Caco-2 (cell line): ENCODE data around the gene LIPN. TPM values are rescaled to one million over a fixed set of nuclear protein-coding genes. Genes with fewer than 3 reads are reported as not detected.

Experiments used
- BruUV-seq: library from RNA; stranded (reverse); fragments of 400-500 nt; replicated peaks from 2 replicates; lab custom pipeline; 2021; lab: Mats Ljungman, UMichigan
- CTCF ChIA-PET: fragments of 300-600 bp; sonication (Branson Sonifier 250); formaldehyde crosslinking; loops from one replicate; lab custom pipeline; 2022; ENCODE audit warnings: antibody characterized with exemption; lab: Charles Lee
- POLR2A ChIA-PET: fragments of 300-600 bp; sonication (Branson Sonifier 250); formaldehyde crosslinking; loops from one replicate; lab custom pipeline; 2022; ENCODE audit warnings: antibody characterized with exemption; lab: Charles Lee
- DNase-seq, 2 experiments: peaks; one replicate each; pipeline versions ENCODE4 v3.0.0 to v3.0.0-alpha.2; 2020 to 2022
- H3K27me3 ChIP-seq: replicated peaks from 2 replicates; pipeline ENCODE4 v1.6.0; 2011; ENCODE audit warnings: low read length; ENCODE audit not compliant: control insufficient read depth, insufficient read depth
- H3K36me3 ChIP-seq: 2 replicates; pipeline ENCODE4 v1.5.1; 2011; ENCODE audit warnings: low read length; ENCODE audit not compliant: control insufficient read depth, insufficient read depth
- H3K4me1 ChIP-seq: fragments of 250-450 bp; sonication (Bioruptor Pico); 2 replicates; pipeline ENCODE4 v1.5.1; 2020; ENCODE audit warnings: mild to moderate bottlenecking
- H3K4me3 ChIP-seq: 2 replicates; pipeline ENCODE4 v1.5.1; 2011; ENCODE audit warnings: low read depth, mild to moderate bottlenecking, control low read depth, low read length
- H3K9me3 ChIP-seq: fragments of 250-450 bp; sonication (Bioruptor Pico); 2 replicates; pipeline ENCODE4 v1.5.1; 2020; ENCODE audit warnings: mild to moderate bottlenecking, moderate library complexity
- H3K27ac Mint-ChIP-seq: one replicate; pipeline ENCODE4 v1.8.0; 2022; ENCODE audit warnings: mixed read lengths; ENCODE audit not compliant: unreplicated experiment
- H3K27me3 Mint-ChIP-seq: one replicate; pipeline ENCODE4 v1.8.0; 2022; ENCODE audit warnings: mixed read lengths; ENCODE audit not compliant: insufficient read depth, unreplicated experiment
- H3K36me3 Mint-ChIP-seq: one replicate; pipeline ENCODE4 v1.8.0; 2022; ENCODE audit warnings: mild to moderate bottlenecking, mixed read lengths; ENCODE audit not compliant: insufficient read depth, unreplicated experiment
- H3K4me1 Mint-ChIP-seq: one replicate; pipeline ENCODE4 v1.8.0; 2022; ENCODE audit warnings: low read depth, mixed read lengths; ENCODE audit not compliant: unreplicated experiment
- H3K4me3 Mint-ChIP-seq: one replicate; pipeline ENCODE4 v1.8.0; 2022; ENCODE audit warnings: mild to moderate bottlenecking, moderate library complexity, mixed read lengths; ENCODE audit not compliant: unreplicated experiment
- H3K9me3 Mint-ChIP-seq: one replicate; pipeline ENCODE4 v1.8.0; 2022; ENCODE audit warnings: mixed read lengths; ENCODE audit not compliant: unreplicated experiment
- intact Hi-C: fragments of 100-400 bp; cut with micrococcal nuclease; formaldehyde crosslinking; loops from one replicate; pipeline ENCODE4 v1.10.0; 2022; ENCODE audit not compliant: unreplicated experiment
- total RNA-seq: library from RNA; stranded (reverse); gene quantifications from 2 replicates; pipeline ENCODE4 v1.2.3, GENCODE V29; 2022
- TF ChIP-seq, protein P1 (sequence below), 2 experiments: fragments of 200-600 bp in 1 of 2; IDR thresholded peaks; 1 replicate in 1 of 2; 2 replicates in 1 of 2; pipeline versions ENCODE4 v1.5.1 to v1.8.0; 2011 to 2022; ENCODE audit warnings: antibody characterized with exemption in 1 of 2, control low read depth in 1 of 2, inconsistent platforms in 1 of 2, low read depth in 1 of 2, low read length in 1 of 2, mild to moderate bottlenecking in 1 of 2, moderate library complexity in 1 of 2; ENCODE audit not compliant: insufficient read depth in 1 of 2, severe bottlenecking in 1 of 2, unreplicated experiment in 1 of 2

LIPN gene
- total RNA-seq, 1 experiment from 2014 or later, result not detected

DNA sequence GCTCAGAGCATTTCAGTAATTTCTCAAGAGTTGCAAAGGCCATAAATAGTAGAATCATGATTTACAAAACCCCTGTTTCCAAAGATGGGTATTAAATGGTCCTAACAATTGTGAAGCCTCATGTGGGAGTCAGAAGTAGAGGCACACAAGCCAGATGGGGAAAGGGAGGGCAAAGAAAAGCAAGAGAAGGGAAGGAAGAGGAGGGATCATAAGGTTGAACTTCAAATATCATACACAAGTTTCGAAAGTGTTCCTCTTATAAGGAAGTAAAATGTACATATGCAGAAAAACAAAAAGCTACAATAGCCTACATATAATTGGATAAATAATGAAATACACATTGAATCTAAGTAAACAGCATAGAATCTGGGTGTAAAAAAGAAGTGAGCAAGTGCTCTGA is 6.0 kb downstream of the LIPN start:
- no peaks in the 10 kb centered on the region for H3K4me1 Mint-ChIP-seq
- intact Hi-C loops, result no loop called here
- no peaks in the 10 kb centered on the region for H3K4me1 ChIP-seq
- no peaks in the 10 kb centered on the region for H3K27me3 ChIP-seq
- H3K36me3 ChIP-seq, result no peaks in the 10 kb centered on the region
- ChIA-PET POLR2A (no interaction called here), CTCF (no interaction called here)
- TF ChIP-seq, protein P1, sequence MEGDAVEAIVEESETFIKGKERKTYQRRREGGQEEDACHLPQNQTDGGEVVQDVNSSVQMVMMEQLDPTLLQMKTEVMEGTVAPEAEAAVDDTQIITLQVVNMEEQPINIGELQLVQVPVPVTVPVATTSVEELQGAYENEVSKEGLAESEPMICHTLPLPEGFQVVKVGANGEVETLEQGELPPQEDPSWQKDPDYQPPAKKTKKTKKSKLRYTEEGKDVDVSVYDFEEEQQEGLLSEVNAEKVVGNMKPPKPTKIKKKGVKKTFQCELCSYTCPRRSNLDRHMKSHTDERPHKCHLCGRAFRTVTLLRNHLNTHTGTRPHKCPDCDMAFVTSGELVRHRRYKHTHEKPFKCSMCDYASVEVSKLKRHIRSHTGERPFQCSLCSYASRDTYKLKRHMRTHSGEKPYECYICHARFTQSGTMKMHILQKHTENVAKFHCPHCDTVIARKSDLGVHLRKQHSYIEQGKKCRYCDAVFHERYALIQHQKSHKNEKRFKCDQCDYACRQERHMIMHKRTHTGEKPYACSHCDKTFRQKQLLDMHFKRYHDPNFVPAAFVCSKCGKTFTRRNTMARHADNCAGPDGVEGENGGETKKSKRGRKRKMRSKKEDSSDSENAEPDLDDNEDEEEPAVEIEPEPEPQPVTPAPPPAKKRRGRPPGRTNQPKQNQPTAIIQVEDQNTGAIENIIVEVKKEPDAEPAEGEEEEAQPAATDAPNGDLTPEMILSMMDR (IDR thresholded peaks at IDR 0.05; ENCODE audit: insufficient read depth in 1 of 2, low read depth in 1 of 2, low read length in 1 of 2, severe bottlenecking in 1 of 2, unreplicated experiment in 1 of 2), result no peak
- no peak overlapping the region for H3K4me3 Mint-ChIP-seq
- no peak for DNase-seq
- no peaks in the 10 kb centered on the region for H3K27me3 Mint-ChIP-seq
- H3K9me3 Mint-ChIP-seq, result no peaks in the 10 kb centered on the region
- H3K36me3 Mint-ChIP-seq, result no peaks in the 10 kb centered on the region
- BruUV-seq, result no TSS peak
- no peaks in the 10 kb centered on the region for H3K9me3 ChIP-seq
- no peak overlapping the region for H3K27ac Mint-ChIP-seq
- H3K4me3 ChIP-seq, result no peak overlapping the region

DNA sequence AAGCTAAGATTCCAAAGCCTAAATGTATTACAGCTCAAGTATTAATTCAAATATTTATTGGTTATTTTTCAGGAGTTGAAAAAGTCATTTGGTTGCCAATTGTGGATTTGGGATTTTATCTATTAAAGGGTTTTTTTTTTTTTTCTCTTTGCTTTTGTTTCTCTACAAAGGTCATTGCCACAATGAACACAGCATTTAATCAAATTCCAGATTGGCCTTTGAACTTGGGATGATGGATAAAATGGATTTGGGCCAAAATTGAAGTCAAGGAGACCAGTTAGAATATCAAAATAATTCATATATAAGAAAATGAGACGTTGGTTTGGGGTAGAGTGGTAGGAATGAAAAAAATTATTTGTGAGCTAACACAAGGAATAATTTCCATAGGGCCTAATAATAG is 9.6 kb downstream of the LIPN start:
- BruUV-seq, result no TSS peak
- H3K27ac Mint-ChIP-seq, result no peak overlapping the region
- TF ChIP-seq, protein P1 (IDR thresholded peaks at IDR 0.05; ENCODE audit: insufficient read depth in 1 of 2, low read depth in 1 of 2, low read length in 1 of 2, severe bottlenecking in 1 of 2, unreplicated experiment in 1 of 2), result no peak
- ChIA-PET CTCF (no interaction called here), POLR2A (no interaction called here)
- H3K4me1 ChIP-seq, result no peaks in the 10 kb centered on the region
- H3K27me3 Mint-ChIP-seq, result no peaks in the 10 kb centered on the region
- no peaks in the 10 kb centered on the region for H3K4me1 Mint-ChIP-seq
- DNase-seq, result no peak
- no peak overlapping the region for H3K4me3 Mint-ChIP-seq
- no peaks in the 10 kb centered on the region for H3K36me3 Mint-ChIP-seq
- H3K9me3 Mint-ChIP-seq, result no peaks in the 10 kb centered on the region
- H3K4me3 ChIP-seq, result no peak overlapping the region
- no peaks in the 10 kb centered on the region for H3K9me3 ChIP-seq
- H3K36me3 ChIP-seq, result no peaks in the 10 kb centered on the region
- intact Hi-C loops, result no loop called here
- H3K27me3 ChIP-seq, result no peaks in the 10 kb centered on the region

DNA sequence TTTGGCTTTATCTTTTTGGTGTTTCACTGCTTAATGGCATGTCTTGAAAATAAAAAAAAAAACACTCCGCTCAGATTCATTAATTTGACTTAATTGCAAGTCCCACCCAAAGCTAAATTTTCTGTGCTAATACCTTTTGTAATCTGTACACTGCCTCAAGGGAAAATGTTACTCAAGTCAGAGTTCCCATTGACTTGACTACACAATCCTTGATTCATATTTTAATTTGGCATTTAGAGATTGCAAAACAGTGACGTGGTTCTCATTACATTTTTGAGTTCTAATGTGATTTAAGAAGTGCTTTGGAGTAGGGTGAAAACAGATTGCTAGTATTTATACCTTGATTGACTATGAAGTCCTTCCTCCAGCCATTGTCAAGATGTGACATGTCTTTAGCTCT is 21.4 kb downstream of the LIPN start:
- peaks cover 9% of the 10 kb centered on the region for H3K27me3 Mint-ChIP-seq
- DNase-seq, result no peak
- TF ChIP-seq, protein P1 (IDR thresholded peaks at IDR 0.05; ENCODE audit: insufficient read depth in 1 of 2, low read depth in 1 of 2, low read length in 1 of 2, severe bottlenecking in 1 of 2, unreplicated experiment in 1 of 2), result no peak
- no peaks in the 10 kb centered on the region for H3K36me3 ChIP-seq
- no peaks in the 10 kb centered on the region for H3K4me1 Mint-ChIP-seq
- ChIA-PET CTCF (no interaction called here), POLR2A (no interaction called here)
- H3K4me1 ChIP-seq, result no peaks in the 10 kb centered on the region
- no TSS peak for BruUV-seq
- H3K27ac Mint-ChIP-seq, result no peak overlapping the region
- H3K4me3 ChIP-seq, result no peak overlapping the region
- intact Hi-C loops, result no loop called here
- H3K9me3 ChIP-seq, result no peaks in the 10 kb centered on the region
- H3K9me3 Mint-ChIP-seq, result no peaks in the 10 kb centered on the region
- no peaks in the 10 kb centered on the region; the same call in 1 of the 2 replicates for H3K27me3 ChIP-seq
- no peak overlapping the region for H3K4me3 Mint-ChIP-seq
- H3K36me3 Mint-ChIP-seq, result no peaks in the 10 kb centered on the region
